H1 (cell line): ENCODE data around the gene RNF152. TPM values are rescaled to one million over a fixed set of nuclear protein-coding genes. Genes with fewer than 3 reads are reported as not detected.

ENCODE experiments used
- CTCF ChIA-PET: fragments of 300-600 bp; sonication (Branson Sonifier 250); formaldehyde crosslinking; loops from one replicate; lab custom pipeline; 2021; ENCODE audit not compliant: partially characterized antibody; lab: Charles Lee
- POLR2A ChIA-PET: fragments of 300-600 bp; sonication (Branson Sonifier 250); formaldehyde crosslinking; loops from one replicate; lab custom pipeline; 2021; ENCODE audit warnings: inconsistent platforms; ENCODE audit not compliant: partially characterized antibody; lab: Charles Lee
- DNase-seq, 2 experiments: peaks; one replicate each; pipeline versions ENCODE4 v3.0.0 to v3.0.0-alpha.2; 2010 to 2022; ENCODE audit warnings: low spot score in 2 of 2, low read depth in 1 of 2, mixed read lengths in 1 of 2
- FAIRE-seq: peaks from 2 replicates; lab custom pipeline; 2011; peaks lifted over from hg19 to GRCh38; lab: Jason Lieb, UNC
- H2AFZ ChIP-seq: 2 replicates; pipeline ENCODE4 v1.8.1; 2012; ENCODE audit warnings: low read length, inconsistent platforms
- H2AK5ac ChIP-seq: 2 replicates; pipeline ENCODE4 v1.6.1; 2013; ENCODE audit warnings: low read depth, low read length
- H2BK120ac ChIP-seq: replicated peaks from 2 replicates; pipeline ENCODE3; 2013; ENCODE audit warnings: low read depth, low read length, inconsistent platforms
- H2BK12ac ChIP-seq: 2 replicates; pipeline ENCODE4 v1.6.1; 2013; ENCODE audit warnings: low read depth, low read length
- H2BK15ac ChIP-seq: 2 replicates; pipeline ENCODE4 v1.6.1; 2013; ENCODE audit warnings: low read length
- H2BK20ac ChIP-seq: 2 replicates; pipeline ENCODE4 v1.6.1; 2013; ENCODE audit warnings: low read length
- H2BK5ac ChIP-seq: 2 replicates; pipeline ENCODE4 v1.6.1; 2013; ENCODE audit warnings: low read depth, low read length
- H3K14ac ChIP-seq: 2 replicates; pipeline ENCODE4 v1.6.1; 2013; ENCODE audit warnings: inconsistent platforms; ENCODE audit not compliant: insufficient read length
- H3K18ac ChIP-seq: 2 replicates; pipeline ENCODE4 v1.6.1; 2013; ENCODE audit warnings: low read length; ENCODE audit errors: extremely low read depth
- H3K23ac ChIP-seq: 2 replicates; pipeline ENCODE4 v1.6.1; 2013; ENCODE audit warnings: inconsistent platforms; ENCODE audit not compliant: insufficient read length
- H3K23me2 ChIP-seq: 2 replicates; pipeline ENCODE4 v1.6.1; 2013; ENCODE audit warnings: low read depth, low read length
- H3K27ac ChIP-seq: 2 replicates; pipeline ENCODE4 v1.6.1; 2011; ENCODE audit warnings: low read depth, low read length, inconsistent platforms
- H3K27me3 ChIP-seq, 4 experiments: replicated peaks in 1 of 4; 1 replicate in 1 of 4; 2 replicates in 3 of 4; pipeline versions ENCODE4 v1.6.1 to v1.8.1; 2011 to 2013; ENCODE audit warnings: low read length in 3 of 4, mild to moderate bottlenecking in 3 of 4, inconsistent platforms in 2 of 4, mixed read lengths in 2 of 4, moderate library complexity in 1 of 4; ENCODE audit not compliant: control insufficient read depth in 3 of 4, insufficient read depth in 3 of 4; ENCODE audit errors: extremely low read depth in 1 of 4
- H3K36me3 ChIP-seq, 4 experiments: 2 replicates each; pipeline versions ENCODE4 v1.6.1 to v1.8.1; 2011 to 2013; ENCODE audit warnings: mild to moderate bottlenecking in 4 of 4, low read length in 3 of 4, moderate library complexity in 2 of 4, control low read depth in 1 of 4, inconsistent platforms in 1 of 4; ENCODE audit not compliant: insufficient read depth in 4 of 4, control insufficient read depth in 2 of 4
- H3K4ac ChIP-seq: replicated peaks from 2 replicates; pipeline ENCODE3; 2013; ENCODE audit warnings: low read length, low read depth, mixed read lengths, inconsistent platforms; ENCODE audit not compliant: insufficient read length
- H3K4me1 ChIP-seq, 4 experiments: replicated peaks in 1 of 4; 1 replicate in 1 of 4; 2 replicates in 3 of 4; pipeline versions ENCODE4 v1.6.1 to v1.8.1; 2011 to 2013; ENCODE audit warnings: low read length in 3 of 4, inconsistent platforms in 2 of 4, mixed read lengths in 1 of 4; ENCODE audit not compliant: insufficient read depth in 4 of 4, control insufficient read depth in 3 of 4
- H3K4me2 ChIP-seq, 2 experiments: 2 replicates each; pipeline versions ENCODE4 v1.6.1 to v1.8.1; 2011 to 2013; ENCODE audit warnings: low read depth in 2 of 2, low read length in 2 of 2, control low read depth in 1 of 2, inconsistent platforms in 1 of 2, mild to moderate bottlenecking in 1 of 2; ENCODE audit not compliant: insufficient read depth in 1 of 2
- H3K4me3 ChIP-seq, 4 experiments: fragments of 200-600, 300-600 bp in 1 of 4; sonication (generic), shearing (Covaris generic), sonication (Bioruptor Twin) in 1 of 4; 2 replicates each; pipeline versions ENCODE4 v1.5.1 to v1.8.1; 2011 to 2016; ENCODE audit warnings: low read length in 4 of 4, low read depth in 3 of 4, control low read depth in 2 of 4, inconsistent platforms in 2 of 4, mild to moderate bottlenecking in 2 of 4, mixed read lengths in 1 of 4, moderate library complexity in 1 of 4; ENCODE audit not compliant: insufficient read depth in 2 of 4; ENCODE audit errors: extremely low read depth in 1 of 4
- H3K56ac ChIP-seq: replicated peaks from 2 replicates; pipeline ENCODE3; 2013; ENCODE audit warnings: low read depth, mild to moderate bottlenecking, mixed read lengths, low read length, inconsistent platforms; ENCODE audit not compliant: insufficient read length
- H3K79me1 ChIP-seq: 2 replicates; pipeline ENCODE4 v1.6.1; 2013; ENCODE audit warnings: low read depth, low read length, control low read depth
- H3K79me2 ChIP-seq, 2 experiments: 2 replicates each; pipeline versions ENCODE4 v1.6.1 to v1.8.1; 2012 to 2013; ENCODE audit warnings: low read length in 2 of 2, mild to moderate bottlenecking in 2 of 2, inconsistent platforms in 1 of 2; ENCODE audit not compliant: insufficient read depth in 2 of 2, control insufficient read depth in 1 of 2
- H3K9ac ChIP-seq, 4 experiments: replicated peaks in 1 of 4; 1 replicate in 1 of 4; 2 replicates in 3 of 4; pipeline versions ENCODE4 v1.6.1 to v1.8.1; 2011 to 2013; ENCODE audit warnings: low read depth in 3 of 4, low read length in 3 of 4, control low read depth in 2 of 4, mild to moderate bottlenecking in 2 of 4, moderate library complexity in 2 of 4, inconsistent platforms in 1 of 4; ENCODE audit errors: extremely low read depth in 1 of 4
- H3K9me3 ChIP-seq, 2 experiments: 2 replicates each; pipeline versions ENCODE4 v1.6.1 to v1.8.1; 2012 to 2013; ENCODE audit warnings: mild to moderate bottlenecking in 2 of 2, moderate library complexity in 2 of 2, control low read depth in 1 of 2, inconsistent platforms in 1 of 2, low read depth in 1 of 2, low read length in 1 of 2, mixed read lengths in 1 of 2; ENCODE audit not compliant: insufficient read depth in 2 of 2
- H4K20me1 ChIP-seq, 2 experiments: replicated peaks in 1 of 2; 2 replicates each; pipeline versions ENCODE3 to v1.8.1; 2011 to 2013; ENCODE audit warnings: inconsistent platforms in 2 of 2, low read length in 2 of 2, mild to moderate bottlenecking in 1 of 2; ENCODE audit not compliant: insufficient read depth in 2 of 2, control insufficient read depth in 1 of 2
- H4K5ac ChIP-seq: 2 replicates; pipeline ENCODE4 v1.6.1; 2013; ENCODE audit warnings: low read length, low read depth, mixed read lengths, inconsistent platforms; ENCODE audit not compliant: insufficient read length
- H4K8ac ChIP-seq: 2 replicates; pipeline ENCODE4 v1.8.0; 2013; ENCODE audit warnings: mild to moderate bottlenecking, moderate library complexity, low read length, inconsistent platforms; ENCODE audit not compliant: insufficient read depth; ENCODE audit errors: extremely low read depth
- H4K91ac ChIP-seq: replicated peaks from 2 replicates; pipeline ENCODE3; 2013; ENCODE audit warnings: low read length, mixed read lengths, inconsistent platforms; ENCODE audit not compliant: insufficient read length
- ASH2L ChIP-seq: fragments of 200-600, 300-600 bp; sonication (generic); IDR thresholded peaks from one replicate; pipeline ENCODE4 v1.7.1; 2017; ENCODE audit warnings: low read length
- CBX5 ChIP-seq: fragments of 300-800, 300-1000 bp; sonication (generic); IDR thresholded peaks from 2 replicates; pipeline ENCODE4 v1.7.1; 2016; ENCODE audit warnings: antibody characterized with exemption, low read length, low read depth
- CBX8 ChIP-seq: fragments of 300-800, 300-1000 bp; sonication (generic); IDR thresholded peaks from 2 replicates; pipeline ENCODE4 v1.7.1; 2016; ENCODE audit warnings: low read depth, low read length, borderline replicate concordance
- EGR1 ChIP-seq: IDR thresholded peaks from 2 replicates; pipeline ENCODE4 v1.6.1; 2011; ENCODE audit warnings: low read depth, low read length, borderline replicate concordance
- EP300 ChIP-seq, 2 experiments: IDR thresholded peaks; 1 replicate in 1 of 2; 2 replicates in 1 of 2; pipeline ENCODE4 v1.6.1; 2011 to 2012; ENCODE audit warnings: low read depth in 2 of 2, low read length in 2 of 2, mild to moderate bottlenecking in 2 of 2, borderline replicate concordance in 1 of 2, inconsistent platforms in 1 of 2, moderate library complexity in 1 of 2
- EZH2 ChIP-seq: fragments of 200-600 bp; sonication (generic); IDR thresholded peaks from 2 replicates; pipeline ENCODE4 v1.7.1; 2012; ENCODE audit warnings: low read depth, mild to moderate bottlenecking, moderate library complexity, low read length, inconsistent platforms; ENCODE audit not compliant: severe bottlenecking
- FOSL1 ChIP-seq: IDR thresholded peaks from 2 replicates; pipeline ENCODE4 v1.6.1; 2011; ENCODE audit warnings: mild to moderate bottlenecking, low read depth, low read length, moderate library complexity; ENCODE audit not compliant: insufficient read depth
- SAP30 ChIP-seq: fragments of 300-600 bp; sonication (generic); IDR thresholded peaks from 2 replicates; pipeline ENCODE4 v1.7.1; 2012; ENCODE audit warnings: low read length, moderate library complexity, mild to moderate bottlenecking, inconsistent platforms; ENCODE audit not compliant: insufficient read depth, insufficient replicate concordance
- SIRT6 ChIP-seq: IDR thresholded peaks from one replicate; pipeline ENCODE4 v1.7.1; 2012; ENCODE audit warnings: low read length, inconsistent platforms
- SP2 ChIP-seq: IDR thresholded peaks from 2 replicates; pipeline ENCODE4 v1.6.1; 2012; ENCODE audit warnings: mild to moderate bottlenecking, low read length, inconsistent platforms
- polyA plus RNA-seq, 7 experiments: library from polyadenylated mRNA; depleted of rRNA in 3 of 7; stranded (reverse) in 5 of 7; unstranded in 2 of 7; fragments of >200 nt in 5 of 7; fragments of 200-250 nt in 2 of 7; gene quantifications; 1 replicate in 5 of 7; 2 replicates in 1 of 7; 4 replicates in 1 of 7; pipeline versions ENCODE4 v1.2.1 to v1.2.3, GENCODE V29; 2011 to 2013; ENCODE audit warnings: missing spikeins in 2 of 7, mixed read lengths in 2 of 7
- total RNA-seq: library from RNA; stranded (reverse); fragmentation: NEBNext Ultra II Directional; extraction: Animal tissue kit (Norgen Biotek cat#: 25700); gene quantifications from 2 replicates; pipeline ENCODE4 v1.2.1, GENCODE V29; 2021

Gene RNF152
- total and polyA plus RNA-seq, 2 of the 8 experiments (the other 6 are each of a cell fraction or from before 2014, with no cell fraction given): 1.1 to 2.7 TPM

GRCh38 chr18:61761875-61762274 is 130.9 kb downstream of the RNF152 start:
- H2BK5ac ChIP-seq: no peak overlapping the region
- no peak overlapping the region for H3K14ac ChIP-seq
- no peak overlapping the region for H2BK15ac ChIP-seq
- no peak overlapping the region for H3K4me2 ChIP-seq
- no peak overlapping the region for H3K23ac ChIP-seq
- no peak overlapping the region for H3K4ac ChIP-seq
- no peaks in the 10 kb centered on the region for H3K27me3 ChIP-seq
- H3K23me2 ChIP-seq: no peaks in the 10 kb centered on the region
- no peaks in the 10 kb centered on the region; a peak in 2 of 7 replicates for H3K4me1 ChIP-seq
- H3K79me2 ChIP-seq: no peaks in the 10 kb centered on the region
- no peak overlapping the region for H4K8ac ChIP-seq
- no peak overlapping the region for H2AFZ ChIP-seq
- ChIA-PET CTCF (interaction anchor here (0.8 kb wide), 1 partner anchor 440 kb away, joined by 3 read pairs; no protein-coding TSS in a partner anchor), POLR2A (no interaction called here)
- TF ChIP-seq CBX5 (no peak), EP300 (IDR thresholded peaks at IDR 0.05; ENCODE audit: borderline replicate concordance in 1 of 2, low read depth in 2 of 2, low read length in 2 of 2) (no peak), EGR1 (no peak), EZH2 (no peak), CBX8 (no peak), FOSL1 (no peak), ASH2L (no peak), SP2 (no peak), SIRT6 (no peak), SAP30 (no peak)
- no peak overlapping the region for H4K5ac ChIP-seq
- no peak overlapping the region for H2BK20ac ChIP-seq
- no peak overlapping the region for H3K4me3 ChIP-seq
- H2BK120ac ChIP-seq: no peak overlapping the region
- no peak overlapping the region for H3K9ac ChIP-seq
- H3K9me3 ChIP-seq: no peaks in the 10 kb centered on the region
- no peaks in the 10 kb centered on the region for H3K79me1 ChIP-seq
- DNase-seq (no peak), FAIRE-seq (no peak)
- no peak overlapping the region for H3K27ac ChIP-seq
- H3K36me3 ChIP-seq: no peaks in the 10 kb centered on the region
- H2AK5ac ChIP-seq: no peak overlapping the region
- no peak overlapping the region for H2BK12ac ChIP-seq
- H3K56ac ChIP-seq: no peak overlapping the region
- H4K20me1 ChIP-seq: no peaks in the 10 kb centered on the region
- H4K91ac ChIP-seq: no peak overlapping the region
- no peak overlapping the region for H3K18ac ChIP-seq
